Esophagus squamous epithelium (tissue), 5 donors: ENCODE measurements around the gene ADAMTSL1. TPM values are rescaled to one million over a fixed set of nuclear protein-coding genes. Genes with fewer than 3 reads are reported as not detected.
A peak's percentile ranks its signal among the peaks of the same experiment; 100 is the strongest.

ENCODE experiments used
- DNase-seq: peaks from one replicate; lab custom pipeline; 2025; lab: John Stamatoyannopoulos, UW
- H3K27ac ChIP-seq, 4 donors: fragments of 200-600 bp; sonication (generic); one replicate each; pipeline ENCODE4 v1.5.1; 2016 to 2019; ENCODE audit warnings: mild to moderate bottlenecking in 1 of 4
- H3K27me3 ChIP-seq, 4 donors: fragments of 200-600 bp; sonication (generic); 1 replicate in 3 of 4; 2 replicates in 1 of 4; pipeline versions ENCODE4 v1.5.1 to v1.6.0; 2017 to 2021; ENCODE audit warnings: antibody characterized with exemption in 1 of 4
- H3K36me3 ChIP-seq, 3 donors: fragments of 200-600 bp; sonication (generic); one replicate each; pipeline ENCODE4 v1.5.1; 2016 to 2019
- H3K4me1 ChIP-seq, 3 donors: fragments of 200-600 bp; sonication (generic); one replicate each; pipeline ENCODE4 v1.5.1; 2017 to 2019
- H3K4me3 ChIP-seq, 4 donors: fragments of 200-600 bp; sonication (generic); 1 replicate in 3 of 4; 2 replicates in 1 of 4; pipeline ENCODE4 v1.5.1; 2016 to 2019; ENCODE audit warnings: mild to moderate bottlenecking in 2 of 4, moderate library complexity in 1 of 4
- H3K9me3 ChIP-seq, 3 donors: fragments of 200-600 bp; sonication (generic); one replicate each; pipeline ENCODE4 v1.5.1; 2016 to 2019
- CTCF ChIP-seq, 6 experiments: fragments of 450-650 bp in 4 of 6; fragments of 200-600 bp in 2 of 6; sonication (generic) in 2 of 6; IDR thresholded peaks; one replicate each; pipeline ENCODE4 v1.5.1; 2016 to 2019; ENCODE audit warnings: antibody characterized with exemption in 6 of 6, mild to moderate bottlenecking in 4 of 6, moderate library complexity in 4 of 6
- POLR2A ChIP-seq, 4 donors: fragments of 450-650 bp; IDR thresholded peaks; one replicate each; pipeline ENCODE4 v1.6.1; 2017; ENCODE audit warnings: antibody characterized with exemption in 4 of 4, mild to moderate bottlenecking in 4 of 4, moderate library complexity in 3 of 4
- WGBS, 2 donors: methylation state at CpG; one replicate each; pipeline ENCODE4 v1.1.5; 2018; 5-methylcytosine and 5-hydroxymethylcytosine counted together
- intact Hi-C: fragments of 100-400 bp; cut with DNase I; formaldehyde crosslinking; loops from one replicate; pipeline ENCODE4 v1.15.0; 2022
- total RNA-seq, 4 donors: library from RNA; depleted of rRNA; stranded (reverse); fragments of >200 nt; gene quantifications; one replicate each; pipeline ENCODE4 v1.1.0, GENCODE V29; 2016
- donor health status: DM: yes; HTN: yes; CAD: no.

The ADAMTSL1 gene
- total RNA-seq, 4 donors from 2014 or later: 0.80 to 23.7 (median 2.3) TPM

GRCh38 chr9:18658804-18659705, 185.1 kb downstream of the ADAMTSL1 start:
- no peak overlapping the region for H3K27ac ChIP-seq
- no peaks in the 10 kb centered on the region for H3K27me3 ChIP-seq
- TF ChIP-seq POLR2A (IDR thresholded peaks at IDR 0.05) (no peak), CTCF (IDR thresholded peaks at IDR 0.05) (no peak)
- no peak for DNase-seq
- 52 to 64% methylated on average over 5 of the region's 5 CpGs for WGBS, 2 donors
- H3K9me3 ChIP-seq: no peaks in the 10 kb centered on the region
- H3K4me3 ChIP-seq: no peak overlapping the region
- H3K4me1 ChIP-seq: no peaks in the 10 kb centered on the region
- H3K36me3 ChIP-seq: no peaks in the 10 kb centered on the region
- intact Hi-C loops: no loop called here

- WGBS, 2 donors: 72 to 79% methylated on average over 1 of the region's 1 CpG
- no peak for DNase-seq
- intact Hi-C loops: no loop called here
- Histone ChIP-seq H3K9me3 (no peaks in the 10 kb centered on the region), H3K27me3 (no peaks in the 10 kb centered on the region), H3K27ac (no peak overlapping the region), H3K4me3 (no peak overlapping the region), H3K4me1 (no peaks in the 10 kb centered on the region), H3K36me3 (no peaks in the 10 kb centered on the region)
- no peak for TF ChIP-seq POLR2A (IDR thresholded peaks at IDR 0.05)
- TF ChIP-seq CTCF (IDR thresholded peaks at IDR 0.05): no peak
These were observed 186.0 kb downstream of the ADAMTSL1 start for GRCh38 chr9:18660001-18660400.

GRCh38 chr9:18662320-18662719, 188.4 kb downstream of the ADAMTSL1 start:
- WGBS, 2 donors: 85 to 87% methylated on average over 3 of the region's 3 CpGs
- H3K27ac ChIP-seq: no peak overlapping the region
- no peak for DNase-seq
- H3K36me3 ChIP-seq: no peaks in the 10 kb centered on the region
- peaks cover 0 to 16% (median 11%) of the 10 kb centered on the region in 3 donors for H3K4me1 ChIP-seq
- TF ChIP-seq CTCF (IDR thresholded peaks at IDR 0.05): no peak
- TF ChIP-seq POLR2A (IDR thresholded peaks at IDR 0.05): no peak
- intact Hi-C loops: no loop called here
- no peak overlapping the region for H3K4me3 ChIP-seq
- H3K27me3 ChIP-seq: no peaks in the 10 kb centered on the region
- H3K9me3 ChIP-seq: no peaks in the 10 kb centered on the region

- TF ChIP-seq POLR2A (IDR thresholded peaks at IDR 0.05): no peak
- TF ChIP-seq CTCF (IDR thresholded peaks at IDR 0.05): no peak
- H3K36me3 ChIP-seq: no peaks in the 10 kb centered on the region
- H3K9me3 ChIP-seq: no peaks in the 10 kb centered on the region
- intact Hi-C loops: no loop called here
- no peaks in the 10 kb centered on the region for H3K27me3 ChIP-seq
- 13 to 50% methylated on average over 1 of the region's 1 CpG for WGBS, 2 donors
- H3K4me3 ChIP-seq: no peak overlapping the region
- DNase-seq: no peak
- H3K4me1 ChIP-seq: peaks cover 0 to 23% (median 15%) of the 10 kb centered on the region in 3 donors
- H3K27ac ChIP-seq: no peak overlapping the region
These were observed 192.0 kb downstream of the ADAMTSL1 start for GRCh38 chr9:18665947-18666346.

GRCh38 chr9:18666348-18666747, 192.4 kb downstream of the ADAMTSL1 start:
- Histone ChIP-seq H3K4me3 (no peak overlapping the region), H3K27ac (peak overlapping the region in 1 of 4 donors; percentile 23), H3K27me3 (no peaks in the 10 kb centered on the region), H3K36me3 (no peaks in the 10 kb centered on the region), H3K4me1 (peaks cover 0 to 23% (median 15%) of the 10 kb centered on the region in 3 donors), H3K9me3 (no peaks in the 10 kb centered on the region)
- DNase-seq: no peak
- intact Hi-C loops: no loop called here
- TF ChIP-seq CTCF (IDR thresholded peaks at IDR 0.05) (no peak), POLR2A (IDR thresholded peaks at IDR 0.05) (no peak)
- WGBS, 2 donors: 40 to 49% methylated on average over 2 of the region's 2 CpGs
